NOMO-1 treated with dmso at 0.1 percent for 144 hours (cell line): ENCODE data around the gene PRM3.

Source experiments
- DNase-seq: peaks from one replicate; lab custom pipeline; 2025; ENCODE audit not compliant: unreplicated experiment; lab: John Stamatoyannopoulos, UW

Gene PRM3

DNA sequence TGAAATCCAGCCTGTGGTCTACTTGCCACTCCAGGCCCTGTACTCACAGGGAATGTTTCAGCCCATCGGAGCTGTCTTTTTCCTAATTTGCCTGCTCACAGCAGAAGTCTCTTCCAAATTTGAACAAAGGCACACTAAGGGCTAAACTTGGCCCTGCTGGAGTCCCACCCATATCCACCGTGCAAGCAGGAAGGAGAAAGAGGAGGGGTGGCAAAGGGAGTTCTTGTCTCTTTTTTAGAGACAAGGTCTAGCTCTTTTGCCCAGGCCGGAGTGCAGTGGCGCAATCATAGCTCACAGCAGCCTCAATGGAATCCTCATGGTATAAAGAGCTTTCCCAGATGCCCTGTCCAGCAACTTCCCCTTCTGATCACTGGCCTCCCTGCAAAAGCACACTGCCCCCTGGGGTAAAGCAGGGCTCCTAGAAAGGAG is 10.4 kb upstream of the PRM3 start:
- DNase-seq = no peak

DNA sequence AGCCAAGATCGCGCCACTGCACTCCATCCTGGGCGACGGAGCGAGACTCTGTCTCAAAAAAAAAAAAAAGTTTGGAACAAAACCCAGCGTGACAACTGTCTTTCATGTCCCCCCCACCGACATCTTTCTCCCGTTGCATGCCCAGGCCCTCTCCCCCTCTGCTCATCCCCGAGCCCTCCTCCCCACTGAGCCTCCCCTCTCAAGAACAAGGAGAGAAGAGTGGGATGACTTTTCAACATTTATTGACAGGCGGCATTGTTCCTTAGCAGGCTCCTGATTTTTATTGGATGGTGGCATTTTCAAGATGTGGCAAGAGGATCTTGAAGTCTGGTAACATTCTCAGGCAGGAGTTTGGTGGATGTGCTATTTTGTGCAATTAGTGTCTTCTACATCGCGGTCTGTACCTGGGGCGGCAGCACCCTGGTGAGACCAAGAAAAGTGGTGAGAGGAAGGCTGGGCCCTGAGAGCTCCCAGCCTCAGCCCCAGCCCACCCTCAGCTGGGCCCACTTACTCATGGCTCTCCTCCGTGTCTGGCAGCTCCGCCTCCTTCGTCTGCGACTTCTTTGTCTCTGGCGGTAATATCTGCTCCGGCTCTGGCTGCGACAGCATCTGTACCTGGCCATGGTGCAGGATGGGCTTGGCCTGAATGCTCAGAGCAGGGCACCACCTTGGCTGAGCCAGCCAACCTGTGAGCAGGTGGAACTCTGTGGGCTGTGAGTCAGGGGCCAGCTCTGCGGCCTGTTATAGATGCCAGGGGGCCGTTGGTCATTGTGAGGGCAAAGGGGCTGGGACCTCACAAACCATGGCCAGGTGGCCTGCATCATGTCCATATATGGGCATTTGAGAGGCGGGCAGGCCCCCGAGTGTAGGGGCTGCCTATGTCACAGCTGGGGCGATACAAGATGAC is 7.4 kb upstream of the PRM3 start, which contains the start of gene PRM1:
TSS of gene PRM1 (minus strand) at position 715 of the 907 bp plus-strand sequence. CDS start at position 623, 92 bp downstream.
- no peak for DNase-seq

DNA sequence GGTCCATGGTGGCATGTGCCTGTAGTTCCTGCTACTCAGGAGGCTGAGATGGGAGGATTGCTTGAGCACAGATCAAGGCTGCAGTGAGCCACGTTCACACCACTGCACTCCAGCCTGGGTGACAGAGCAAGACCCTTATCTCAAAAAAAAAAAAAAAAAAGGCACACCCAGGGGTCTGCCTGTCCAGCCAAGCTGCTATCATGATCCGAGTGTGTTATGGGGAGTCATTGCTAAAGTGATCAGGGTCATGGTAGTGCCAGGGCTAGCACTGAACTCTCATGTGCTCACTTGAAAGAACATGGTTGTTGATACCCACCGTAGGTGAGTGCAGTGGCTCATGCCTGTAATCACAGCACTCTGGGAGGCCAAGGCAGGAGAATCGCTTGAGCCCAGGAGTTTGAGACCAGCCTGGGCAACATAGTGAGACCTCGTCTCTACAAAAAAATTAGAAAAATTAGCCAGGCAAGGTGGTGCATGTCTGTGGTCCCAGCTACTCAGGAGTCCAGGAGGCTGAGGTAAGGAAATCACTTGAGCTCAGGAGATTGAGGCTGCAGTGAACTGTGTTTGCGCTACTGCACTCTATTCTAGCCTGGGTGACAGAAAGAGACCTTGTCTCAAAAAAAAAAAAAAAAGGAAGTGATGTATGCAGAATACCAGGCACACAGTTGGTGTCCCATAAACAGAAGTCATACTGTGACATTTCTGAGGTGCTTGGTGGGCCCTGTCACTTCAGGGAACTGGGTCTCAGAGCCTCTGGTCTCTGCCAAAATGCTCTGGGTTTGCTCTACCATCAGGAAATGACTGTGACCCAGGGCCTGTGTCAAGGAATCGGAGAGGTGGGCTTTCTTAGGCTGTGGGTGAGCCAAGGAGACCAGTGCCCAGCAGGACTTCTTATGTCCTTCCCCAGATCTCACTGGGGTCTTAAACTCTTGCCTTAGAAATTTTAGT is 5.5 kb upstream of the PRM3 start:
- peak; percentile 12 for DNase-seq

DNA sequence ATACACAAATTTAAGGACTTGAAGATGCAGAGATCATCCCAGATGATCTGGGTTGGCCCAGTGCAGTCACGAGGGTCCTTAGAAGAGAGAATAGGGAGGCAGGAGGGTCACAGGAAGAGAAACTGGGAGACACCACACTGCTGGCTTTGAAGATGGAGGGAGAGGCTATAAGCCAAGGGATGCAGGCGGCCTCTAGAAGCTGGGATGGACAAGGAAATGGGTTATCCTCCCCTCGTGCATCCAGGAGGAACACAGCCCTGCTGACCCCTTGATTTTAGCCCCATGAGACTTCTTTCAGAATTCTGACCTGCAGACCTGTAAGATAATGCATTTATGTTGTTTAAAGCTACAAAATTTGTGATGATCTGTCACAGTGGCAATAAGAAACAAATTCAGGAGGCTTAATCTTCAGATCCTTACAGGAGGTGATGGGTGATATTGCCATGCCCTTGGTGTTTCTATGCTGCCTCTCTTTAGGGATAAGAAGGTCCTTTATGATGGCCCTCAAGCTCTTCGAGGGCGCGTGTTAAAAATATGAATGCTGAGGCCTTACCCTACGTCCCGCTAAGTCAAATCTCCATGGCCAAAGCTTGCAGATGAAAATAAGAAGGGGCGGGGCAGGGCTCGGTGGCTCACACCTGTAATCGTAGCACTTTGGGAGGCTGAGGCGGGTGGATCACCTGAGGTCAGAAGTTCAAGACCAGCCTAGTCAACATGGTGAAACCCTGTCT is 4.3 kb upstream of the PRM3 start:
- no peak for DNase-seq

DNA sequence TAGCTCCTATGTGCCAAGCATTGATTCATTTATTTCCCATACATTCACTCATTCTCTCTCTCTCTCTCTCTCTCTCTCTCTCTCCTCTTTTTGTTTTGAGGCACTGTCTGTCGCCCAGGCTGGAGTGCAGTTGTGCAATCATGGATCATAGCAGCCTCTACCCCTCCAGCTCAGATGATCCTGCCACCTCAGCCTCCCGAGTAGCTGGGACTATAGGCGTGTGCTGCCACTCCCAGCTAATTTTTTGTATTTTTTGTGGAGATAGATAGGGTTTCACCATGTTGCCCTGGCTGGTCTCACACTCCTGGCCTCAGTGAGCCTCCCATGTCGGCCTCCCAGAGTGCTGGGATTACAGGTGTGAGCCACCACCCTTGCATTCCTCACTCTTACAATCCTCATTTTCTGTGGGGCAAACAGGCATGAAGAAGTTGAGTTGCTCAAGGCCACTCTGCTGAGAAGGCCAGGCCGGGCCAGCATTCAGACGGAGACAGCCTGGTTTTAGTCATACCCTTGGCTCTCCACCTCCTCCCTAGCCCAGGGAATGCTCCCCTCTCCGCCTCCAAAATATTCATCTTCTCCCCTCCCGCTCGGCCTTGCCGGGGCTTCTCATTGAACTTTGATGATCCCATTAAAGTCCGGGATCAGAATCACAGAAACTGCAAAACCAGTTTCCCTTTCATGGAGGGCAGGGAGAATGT is 3.6 kb upstream of the PRM3 start:
- DNase-seq = no peak

DNA sequence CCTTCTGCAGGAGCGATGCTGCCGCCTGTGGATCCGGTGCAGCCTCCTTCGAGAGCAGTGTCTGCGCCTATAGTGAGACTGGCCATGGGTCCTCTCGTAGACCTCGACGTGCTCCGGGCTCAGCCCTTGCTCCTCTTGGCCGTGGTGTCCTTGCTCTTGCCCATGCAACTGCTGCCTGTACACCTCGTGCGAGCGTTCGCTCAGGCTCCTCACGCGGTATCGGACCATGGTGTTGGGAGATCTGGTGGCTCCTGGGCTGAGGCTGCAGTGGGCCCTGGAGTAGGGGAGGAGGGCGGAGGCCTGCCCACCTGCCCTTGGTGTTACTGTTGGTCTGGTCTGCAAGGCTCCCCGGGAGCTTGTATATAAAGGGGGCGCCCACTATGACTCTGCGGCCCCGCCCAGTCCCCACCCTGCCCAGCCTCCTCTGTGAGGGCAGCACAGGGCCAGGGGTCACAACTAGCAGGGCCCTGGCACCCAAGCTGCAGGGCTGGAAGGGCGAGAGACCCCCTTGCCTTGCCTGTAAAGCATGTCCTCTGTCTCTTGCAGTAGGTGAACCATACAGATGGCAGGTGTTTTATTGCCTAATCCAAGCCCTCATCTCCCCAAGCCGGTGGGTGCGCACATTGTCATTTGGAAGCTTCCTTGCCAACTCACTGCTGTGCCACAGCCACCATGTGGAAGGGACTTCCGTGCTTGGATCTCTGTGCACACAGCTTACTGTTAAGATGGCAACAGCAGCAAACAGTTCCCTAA is 2.9 kb upstream of the PRM3 start, which contains the start of gene PRM2:
TSS of gene PRM2 (minus strand) at position 338 of the 753 bp plus-strand sequence. CDS start at position 228, 110 bp downstream.
- DNase-seq = no peak

DNA sequence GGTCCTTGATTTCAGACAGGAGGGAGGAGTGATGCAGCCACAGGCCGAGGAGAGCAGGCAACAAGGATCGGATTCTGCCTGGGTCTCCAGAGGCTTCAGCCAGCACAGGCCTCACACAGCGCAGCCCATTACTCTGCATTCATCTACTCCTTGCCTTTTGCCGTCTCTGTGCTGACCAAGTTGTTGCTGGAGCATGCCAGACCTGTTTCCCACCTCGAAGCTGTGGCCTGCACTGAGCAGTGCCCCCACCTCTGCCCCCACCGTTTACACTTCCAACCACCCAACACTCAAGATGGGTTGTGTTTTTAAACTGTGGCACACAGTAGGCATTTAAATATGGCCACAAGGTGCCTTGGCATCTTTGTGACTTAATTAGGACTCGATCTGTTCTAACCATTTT is 1.5 kb upstream of the PRM3 start:
- DNase-seq = no peak

DNA sequence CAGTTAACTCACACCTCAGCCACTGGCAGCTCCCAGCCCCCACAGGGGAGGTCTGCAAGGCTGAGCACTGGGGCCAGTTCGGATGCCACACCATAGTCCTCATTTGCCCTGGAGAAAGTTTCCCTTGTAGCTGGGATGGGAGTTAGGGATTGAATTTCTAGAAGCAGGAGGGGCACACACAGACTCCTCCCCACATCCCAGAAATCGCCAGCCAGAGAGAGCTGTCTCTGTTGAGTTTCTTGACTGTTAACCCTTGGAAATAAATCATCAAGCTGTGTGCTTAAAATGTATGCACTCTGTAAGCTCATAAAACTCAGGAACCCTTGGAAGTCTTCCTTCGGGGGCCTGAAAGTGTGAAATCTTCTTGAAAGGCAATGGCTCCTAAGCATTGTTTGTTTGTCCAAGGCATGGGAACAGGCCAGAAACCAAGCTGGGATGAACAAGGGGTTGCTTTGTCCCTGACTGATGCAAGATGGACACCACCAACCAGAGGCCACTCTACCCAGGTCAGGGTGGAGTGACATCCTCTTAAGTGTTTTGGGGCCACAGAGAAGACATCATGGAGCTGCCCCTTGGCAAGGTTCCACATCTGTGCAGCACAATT is 394 bp upstream of the PRM3 start:
- no peak for DNase-seq

DNA sequence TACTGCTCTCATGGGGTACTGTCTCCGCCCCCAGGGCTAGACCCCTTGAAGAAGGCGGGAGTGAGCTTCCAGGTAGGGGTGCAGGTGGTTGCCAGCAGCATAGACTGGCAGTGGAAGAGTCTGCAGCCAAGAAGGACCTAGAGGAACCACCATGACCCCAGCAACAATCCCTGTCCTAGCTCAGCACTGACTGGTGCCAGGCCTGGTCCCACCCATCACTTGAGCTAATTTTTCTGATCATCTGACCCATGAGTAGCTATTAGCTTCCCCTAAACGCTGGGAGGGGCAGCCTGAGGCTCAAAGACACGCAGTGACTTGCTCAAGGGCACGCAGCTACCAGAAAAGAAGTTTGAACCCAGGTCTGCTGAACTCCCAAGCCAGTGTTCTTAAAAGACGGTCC is 945 bp downstream of the PRM3 start:
- no peak for DNase-seq

DNA sequence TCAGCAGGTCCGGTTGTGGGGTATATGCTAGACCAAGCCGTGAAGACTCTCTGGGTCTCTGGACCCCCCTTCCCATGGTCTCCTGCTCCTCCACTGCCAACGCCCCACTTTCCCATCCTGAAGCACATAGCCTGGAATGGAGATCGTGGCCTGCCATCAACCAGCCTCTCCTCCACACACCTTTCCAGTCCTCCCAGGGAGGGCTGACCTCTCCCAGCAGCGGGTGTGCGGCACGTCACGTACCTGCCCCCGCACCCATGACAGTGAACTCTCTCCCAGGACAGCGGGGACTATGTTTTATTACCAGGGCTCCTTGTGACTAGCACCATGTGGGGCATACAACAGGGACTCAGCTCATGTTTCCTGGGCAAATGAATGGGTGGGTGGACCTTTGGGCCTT is 1.8 kb downstream of the PRM3 start:
- DNase-seq = no peak

DNA sequence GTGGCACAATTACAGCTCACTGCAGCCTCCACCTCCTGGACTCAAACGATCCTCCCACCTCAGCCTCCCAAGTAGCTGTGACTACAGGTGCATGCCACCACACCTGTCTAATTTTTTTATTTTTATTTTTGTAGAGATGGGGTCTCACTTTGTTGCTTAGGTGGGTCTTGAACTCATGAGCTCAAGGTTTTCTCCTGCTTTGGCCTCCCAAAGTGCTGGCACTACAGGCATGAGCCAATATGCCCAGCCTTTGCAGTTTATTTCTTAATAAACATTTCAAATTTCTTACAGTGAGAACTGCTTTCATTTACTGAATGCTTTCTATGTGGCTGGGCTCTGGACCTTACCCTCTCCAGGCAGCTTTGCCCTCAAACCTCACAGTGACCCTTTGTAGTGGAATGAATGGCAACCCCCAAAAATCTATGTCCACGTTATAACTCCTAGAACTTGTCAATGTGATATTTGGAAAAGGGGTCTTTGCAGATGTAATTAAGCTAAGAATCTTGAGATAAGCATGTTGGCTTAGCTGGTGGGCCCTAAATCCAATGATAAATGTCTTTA is 2.7 kb downstream of the PRM3 start:
- no peak for DNase-seq

DNA sequence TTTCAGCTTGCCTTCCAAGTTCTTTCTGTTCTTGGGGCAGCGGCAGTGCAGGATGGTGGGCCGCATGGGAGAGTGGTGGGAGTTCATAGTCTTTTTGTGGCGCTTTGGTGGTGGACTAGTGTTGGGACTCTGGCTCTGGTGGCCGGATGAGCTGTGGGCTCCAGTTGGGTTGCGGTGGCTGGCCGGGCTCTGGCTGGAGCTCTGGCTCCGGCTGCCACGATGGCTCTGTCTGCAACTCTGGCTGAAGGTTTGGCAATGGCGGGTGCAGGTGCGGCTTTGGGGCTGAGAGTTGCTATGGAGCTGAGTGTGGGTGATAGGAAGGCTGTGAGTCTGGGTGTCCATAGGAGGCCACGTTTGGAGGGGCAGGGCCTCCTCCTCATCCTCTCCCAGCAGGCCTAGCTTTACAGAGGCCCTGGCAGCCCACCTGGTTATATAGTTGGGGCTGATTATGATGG is 4.5 kb downstream of the PRM3 start, which contains the start of gene TNP2:
TSS of gene TNP2 (minus strand) at position 405 of the 455 bp plus-strand sequence. CDS start at position 342, 63 bp downstream.
- no peak for DNase-seq

DNA sequence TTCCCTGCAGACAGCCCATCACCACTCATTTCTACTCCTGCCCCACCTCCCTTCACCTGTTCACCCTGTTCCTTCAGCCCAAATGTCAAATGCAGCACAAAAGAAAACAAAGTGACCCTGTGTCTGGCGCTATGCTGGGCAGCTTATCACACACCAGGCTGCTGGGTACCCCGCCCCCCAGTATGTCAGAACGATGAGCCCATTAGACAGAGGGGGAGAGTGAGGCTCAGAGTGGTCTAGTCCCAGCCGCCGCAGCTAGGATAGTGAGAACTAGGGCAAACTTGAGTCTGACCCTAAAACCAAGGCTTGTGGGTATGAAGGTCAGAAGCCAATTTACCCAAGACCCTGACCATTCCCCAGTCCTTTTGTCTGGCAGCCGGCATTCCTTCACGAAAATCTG is 8.3 kb downstream of the PRM3 start:
- DNase-seq = no peak

DNA sequence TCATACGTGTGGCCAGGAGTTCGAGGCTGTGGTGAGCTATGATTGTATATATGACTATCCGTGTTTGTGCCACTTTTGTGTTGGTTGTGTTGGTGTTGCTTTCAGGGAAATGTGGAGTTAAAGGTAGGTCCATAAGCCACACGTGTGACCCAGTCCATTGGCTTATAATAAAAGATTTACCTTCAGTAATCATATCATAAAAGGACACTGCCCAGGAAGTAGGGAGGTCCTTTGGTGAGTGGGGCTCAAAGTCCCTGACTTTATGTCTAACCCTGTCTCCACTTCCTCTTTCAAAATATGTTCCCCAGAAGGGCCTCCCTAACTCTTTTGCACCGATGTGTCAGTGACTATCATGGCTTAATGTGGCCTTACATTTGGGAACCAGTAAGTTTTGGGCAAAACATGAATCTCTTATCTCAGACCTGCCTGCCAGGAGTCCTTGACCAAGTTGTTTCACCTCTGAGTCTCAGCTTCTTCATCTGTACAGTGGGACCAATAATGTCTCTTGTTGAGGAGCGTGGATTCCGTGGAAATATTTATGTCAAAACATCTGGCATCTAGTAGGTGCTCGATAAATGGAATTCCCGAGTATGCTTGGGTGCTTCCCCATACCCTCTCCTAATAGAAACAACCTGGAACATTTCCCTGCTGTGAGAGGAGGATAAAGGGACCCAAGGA is 9.1 kb downstream of the PRM3 start:
- DNase-seq = peak; percentile 81

DNA sequence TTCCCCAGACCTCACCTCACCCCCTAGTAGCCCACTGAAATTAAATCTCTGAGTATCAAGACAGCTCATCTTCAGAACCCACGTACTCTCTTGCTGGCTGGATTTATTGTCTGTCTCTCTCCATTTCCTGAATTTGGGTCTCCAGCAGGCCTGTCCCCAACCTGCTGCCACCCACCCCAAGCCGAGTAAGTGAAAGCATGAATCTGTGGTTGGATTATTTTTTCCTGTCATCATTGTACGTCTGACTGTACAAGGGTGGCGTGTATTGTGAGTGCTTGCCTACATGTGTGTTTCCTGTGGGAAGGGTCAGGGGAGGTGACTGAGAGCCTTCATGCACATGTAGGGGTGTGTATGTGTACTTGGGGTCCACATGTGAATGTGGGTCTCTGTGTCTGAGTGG is 9.7 kb downstream of the PRM3 start:
- no peak for DNase-seq

DNA sequence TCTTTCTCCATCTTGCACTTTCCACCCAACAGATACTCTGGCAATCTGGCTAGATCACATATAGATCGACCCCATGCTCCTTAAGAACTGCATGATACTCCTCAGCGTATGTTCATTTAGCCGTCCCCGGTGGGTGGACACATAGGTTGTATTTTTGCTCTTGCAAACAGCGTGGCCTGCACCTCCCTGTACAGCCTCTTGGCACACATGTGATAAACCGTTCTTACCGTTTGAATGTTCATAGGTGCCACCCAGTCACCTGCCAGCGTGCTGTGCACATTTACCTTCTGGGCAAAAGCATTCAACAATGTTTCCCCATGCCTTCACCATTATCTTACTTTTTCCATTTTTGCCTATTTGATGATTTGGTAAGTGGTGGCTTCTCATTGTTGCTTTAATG is 10.5 kb downstream of the PRM3 start:
- no peak for DNase-seq

DNA sequence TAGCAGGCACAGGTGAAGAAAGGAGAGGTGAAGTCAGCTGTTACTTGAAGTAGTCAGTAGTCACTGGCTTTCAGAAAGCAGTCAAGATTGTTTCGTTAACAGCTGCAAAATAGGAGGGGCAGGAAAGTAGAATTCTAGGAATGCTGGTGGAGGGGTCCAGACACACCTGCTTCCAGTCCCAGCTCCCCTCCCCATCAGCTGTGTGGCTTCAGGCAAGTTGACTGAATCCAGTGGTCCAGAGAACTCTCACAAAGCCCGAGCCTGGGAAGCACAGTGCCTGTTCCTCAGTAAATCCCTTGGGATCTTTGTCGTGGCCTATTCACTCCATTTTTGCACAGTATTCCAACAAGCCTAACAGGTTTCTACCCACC is 12.8 kb downstream of the PRM3 start:
- no peak for DNase-seq
